Activated CD8-positive, alpha-beta memory T cell treated with anti-CD3 and anti-CD28 coated beads for 1 hour (primary cell): ENCODE results near the gene TAS2R41.
"Not testable (repeated sequence)": the region's sequence is repeated elsewhere in the genome, so short reads cannot be mapped to it uniquely, and the experiment has no call there.

Experiments used
- DNase-seq, 2 donors: peaks; one replicate each; pipeline ENCODE4 v3.0.0-alpha.2; 2020; ENCODE audit warnings: low read depth in 1 of 2; ENCODE audit errors: extremely low read depth in 1 of 2

TAS2R41 gene

DNA sequence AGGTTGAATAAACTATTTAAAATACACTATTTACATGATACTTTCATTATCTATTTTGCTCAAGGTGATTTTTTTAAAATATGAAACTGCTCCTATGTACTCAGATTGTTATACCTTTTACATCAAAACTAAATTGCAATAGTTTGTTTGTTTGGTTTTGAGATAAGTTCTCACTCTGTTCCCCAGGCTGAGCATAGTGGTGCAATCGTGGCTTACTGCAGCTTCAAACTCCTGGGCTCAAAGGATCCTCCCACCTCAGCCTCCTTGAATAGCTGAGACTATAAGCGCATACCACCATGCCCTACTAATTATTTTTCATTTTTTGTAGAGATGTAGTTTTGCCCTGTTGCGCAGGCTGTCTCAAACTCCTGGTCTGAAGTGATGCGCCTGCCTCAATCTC is 21.7 kb upstream of the TAS2R41 start:
- DNase-seq, result no peak

DNA sequence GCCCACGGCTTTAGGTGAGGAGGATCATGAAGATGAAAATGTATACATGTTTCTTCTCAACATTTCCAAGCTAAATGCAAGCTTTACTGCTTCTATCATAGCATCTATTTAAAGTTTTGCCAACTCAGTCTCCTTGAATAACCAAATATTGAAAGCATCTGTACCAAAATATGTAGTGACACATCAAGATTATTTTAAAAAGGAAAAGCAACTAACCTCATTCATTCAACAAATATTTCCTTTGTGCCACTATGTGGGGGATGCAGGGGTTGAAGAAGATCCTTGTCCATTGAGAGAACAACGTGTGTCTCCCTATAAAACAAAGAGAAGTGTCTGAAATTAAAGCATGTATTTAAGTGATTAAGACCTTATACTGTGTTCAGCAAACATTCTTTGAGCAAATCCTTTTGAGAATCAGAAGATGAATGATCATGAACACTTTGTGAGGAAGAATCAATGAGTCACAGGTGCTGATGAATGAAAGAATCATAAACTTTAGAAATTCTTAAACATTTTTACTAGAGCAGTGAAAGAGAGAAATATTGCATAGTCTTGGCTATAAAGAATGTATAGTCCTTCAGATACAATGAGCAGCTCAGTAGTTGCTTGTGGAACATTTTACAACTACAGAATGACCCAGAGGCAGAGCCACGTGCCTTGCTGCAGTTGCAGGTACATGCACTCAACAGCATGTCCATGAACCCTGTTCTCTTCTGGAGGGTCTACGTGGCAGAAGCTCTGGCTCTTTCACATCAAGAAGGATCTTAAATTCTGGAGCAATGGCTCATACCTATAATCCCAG is 20.5 kb upstream of the TAS2R41 start:
- DNase-seq, result no peak

DNA sequence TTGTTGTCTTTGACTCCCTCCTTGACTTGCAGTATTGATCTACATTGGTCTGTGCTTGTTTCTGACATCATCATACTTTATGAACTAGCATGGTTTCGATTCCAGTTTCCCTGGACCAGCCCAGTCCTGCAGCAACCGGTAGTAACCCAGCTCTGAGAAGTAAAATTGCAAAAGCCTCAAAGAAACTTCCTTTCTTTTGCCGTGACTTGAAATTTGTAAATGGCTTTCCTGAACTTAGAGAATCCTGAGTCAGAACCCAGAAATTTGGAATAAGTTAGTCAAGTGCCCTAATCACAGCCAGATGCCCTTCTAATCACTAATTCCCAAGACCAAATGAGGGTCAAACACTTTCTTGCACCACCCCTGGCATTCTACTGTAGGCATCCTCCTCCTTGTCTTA is 19.4 kb upstream of the TAS2R41 start:
- no peak for DNase-seq

DNA sequence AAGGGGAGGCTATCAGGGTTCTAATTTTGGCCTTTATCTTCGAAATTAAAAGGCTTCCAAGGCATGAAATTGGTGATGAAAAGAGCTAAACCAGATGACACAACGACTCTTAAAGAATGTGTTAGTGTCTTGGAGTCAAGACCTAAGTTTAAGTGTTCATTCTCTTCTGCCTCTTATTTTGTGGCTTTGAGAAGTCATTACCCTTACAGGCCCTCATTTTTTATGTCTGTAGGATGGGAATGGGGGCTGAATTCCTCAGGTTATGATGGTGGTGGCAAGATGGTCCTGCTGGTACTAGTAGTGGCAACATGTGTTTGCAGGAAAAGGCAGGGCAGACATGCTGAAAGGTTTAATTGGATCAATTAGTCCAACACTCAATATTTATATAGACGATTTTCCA is 19.0 kb upstream of the TAS2R41 start:
- DNase-seq, result no peak

DNA sequence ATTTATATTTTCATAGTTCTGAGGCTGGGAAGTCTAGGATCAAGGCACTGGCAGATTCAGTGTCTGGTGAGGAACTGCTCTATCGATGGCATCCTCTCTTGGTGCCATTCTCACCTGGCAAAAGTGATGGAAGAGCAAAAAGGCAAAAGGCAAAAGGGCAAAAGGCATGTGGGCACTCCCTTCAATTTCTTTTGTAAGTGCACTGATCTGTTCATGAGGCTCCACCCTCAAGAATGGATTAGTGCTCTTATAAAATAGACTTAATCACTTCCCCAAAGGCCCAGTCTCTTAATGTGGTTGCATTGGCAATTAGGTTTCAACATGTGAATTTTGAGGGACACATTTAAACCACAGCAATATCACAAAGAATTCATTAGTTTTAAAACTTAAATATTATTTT is 18.3 kb upstream of the TAS2R41 start:
- DNase-seq, result no peak

DNA sequence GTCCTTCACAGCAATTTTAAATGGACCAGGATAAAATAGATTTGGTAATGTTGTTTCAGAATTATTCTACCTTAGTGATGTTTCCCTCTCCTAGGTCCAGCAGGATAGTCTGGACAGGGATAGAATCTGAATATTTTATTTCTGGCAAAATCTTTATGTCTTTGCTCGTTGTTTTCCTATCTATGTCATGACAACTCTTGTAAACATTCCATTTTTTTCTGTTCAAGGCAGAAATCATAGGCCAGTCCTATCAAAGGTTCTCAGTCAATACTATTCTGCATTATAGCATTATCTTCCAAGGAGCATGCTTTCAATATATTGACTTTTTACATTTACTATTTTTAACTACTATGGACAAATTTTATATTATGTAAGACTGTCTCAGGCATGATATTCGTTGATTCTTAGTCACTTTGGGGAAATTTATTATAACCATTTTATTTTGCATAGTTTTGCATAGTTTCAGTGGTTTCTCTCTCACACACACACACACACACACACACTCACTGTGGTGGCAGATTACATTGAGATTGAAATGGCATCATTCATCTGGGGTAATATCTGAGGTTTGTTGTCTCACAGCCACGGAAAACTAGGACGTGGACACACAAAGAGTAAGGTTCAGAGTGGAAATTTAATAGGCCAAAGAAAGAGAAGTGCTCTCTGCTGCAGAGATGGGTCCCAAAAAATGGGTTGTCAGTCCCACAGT is 17.2 kb upstream of the TAS2R41 start:
- no peak for DNase-seq

DNA sequence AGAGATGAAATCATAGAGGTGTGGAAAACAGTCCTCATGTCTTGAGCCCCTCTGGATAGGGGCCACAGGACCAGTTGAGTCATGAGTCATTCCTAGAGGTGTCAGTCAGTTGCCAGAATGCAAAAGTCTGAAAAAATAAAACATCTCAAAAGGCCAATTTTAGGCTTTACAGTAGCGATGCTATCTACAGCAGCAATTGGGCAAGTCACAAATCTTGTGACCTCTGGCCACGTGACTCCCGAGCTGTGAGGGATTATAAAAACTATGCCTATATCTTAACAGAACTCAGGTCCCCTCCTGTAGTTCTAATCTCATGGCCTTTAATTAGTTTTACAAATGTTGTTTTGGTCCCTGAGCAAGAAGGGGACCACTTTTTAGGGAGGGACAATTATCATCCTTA is 15.6 kb upstream of the TAS2R41 start:
- DNase-seq, result no peak

DNA sequence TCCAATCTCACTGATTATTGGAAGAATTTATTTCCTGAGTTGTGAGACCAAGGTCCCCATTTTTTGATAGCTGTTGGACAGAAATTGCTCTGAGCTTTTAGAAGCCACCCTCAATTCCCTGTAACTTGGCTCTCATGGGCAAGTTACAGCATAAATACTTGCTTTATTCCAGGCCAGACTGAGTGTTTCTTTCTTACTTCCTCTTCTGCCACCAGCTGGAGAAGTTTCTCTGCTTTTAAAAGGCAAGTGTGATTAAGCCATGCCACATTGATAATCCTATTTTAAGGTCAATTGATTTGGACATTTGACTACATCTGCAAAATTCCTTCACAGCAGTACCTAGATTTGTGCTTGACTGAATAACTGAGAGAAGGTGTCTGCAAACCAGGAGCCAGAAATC is 14.1 kb upstream of the TAS2R41 start:
- no peak for DNase-seq

DNA sequence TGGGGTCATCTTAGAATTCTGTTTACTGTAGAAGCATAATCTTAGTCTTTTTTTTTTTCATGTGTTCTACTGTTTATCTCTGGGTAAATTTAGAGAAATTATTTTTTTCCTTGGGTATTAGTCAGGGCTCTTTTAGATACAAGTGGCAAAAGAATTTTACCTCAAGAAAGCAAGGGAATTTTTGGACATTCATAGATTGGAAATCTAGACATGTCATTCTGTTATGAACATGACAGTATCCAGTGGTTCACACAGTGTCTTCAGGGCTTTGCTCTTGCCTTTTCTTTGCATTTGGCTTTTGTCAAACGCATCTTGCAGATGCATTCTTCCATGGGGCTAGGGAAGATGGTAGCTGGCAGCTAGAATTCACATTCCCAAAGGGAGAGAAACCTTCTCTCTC is 13.7 kb upstream of the TAS2R41 start:
- no peak for DNase-seq

DNA sequence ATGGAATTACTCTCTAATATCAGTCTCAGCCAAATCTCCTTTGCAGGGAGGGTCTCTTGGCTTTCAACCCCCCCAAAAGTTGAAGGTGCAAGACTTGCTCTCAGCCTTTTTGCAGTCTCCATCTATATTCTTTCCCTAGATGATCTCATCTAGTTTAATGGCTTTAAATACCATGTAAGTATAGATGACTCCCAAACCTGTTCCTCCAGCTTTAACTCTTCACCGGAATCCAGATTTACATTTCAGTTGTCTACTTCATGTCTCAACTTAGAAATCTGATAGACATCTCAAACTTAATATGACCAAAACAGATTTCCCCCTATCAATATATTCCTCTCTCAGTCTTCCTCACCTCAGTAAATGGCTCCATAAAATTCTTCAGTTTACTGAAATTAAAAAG is 9.9 kb upstream of the TAS2R41 start:
- no peak for DNase-seq

DNA sequence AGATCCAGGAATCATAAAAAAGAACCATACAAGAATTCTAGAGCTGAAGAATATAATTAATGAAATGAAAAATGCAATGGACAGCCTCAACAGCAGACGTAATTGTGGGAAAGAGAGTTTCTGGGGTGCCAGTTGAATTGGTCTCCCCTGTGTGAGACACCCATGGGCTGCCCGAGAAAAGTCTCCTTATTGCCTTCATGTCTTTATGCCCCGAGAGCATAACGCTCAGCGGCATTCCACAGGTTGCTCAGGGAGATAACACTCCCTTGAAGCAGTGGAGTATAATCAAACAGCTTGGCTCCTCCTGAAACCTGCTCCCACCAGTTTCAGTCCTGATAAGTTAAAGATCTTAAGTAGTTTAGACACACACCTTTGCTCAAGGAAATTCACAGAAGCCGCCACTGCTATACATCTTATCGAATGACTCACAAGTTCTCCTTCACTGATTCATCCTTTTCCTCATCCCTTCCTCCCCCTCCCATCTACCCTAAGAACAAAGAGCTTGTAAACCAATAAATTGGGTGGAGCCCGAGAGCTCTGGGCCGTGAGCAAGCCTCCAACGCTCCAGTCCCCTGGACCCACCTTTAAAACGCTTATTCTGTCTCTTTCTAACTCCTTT is 5.5 kb upstream of the TAS2R41 start:
- DNase-seq, result not testable (repeated sequence)

DNA sequence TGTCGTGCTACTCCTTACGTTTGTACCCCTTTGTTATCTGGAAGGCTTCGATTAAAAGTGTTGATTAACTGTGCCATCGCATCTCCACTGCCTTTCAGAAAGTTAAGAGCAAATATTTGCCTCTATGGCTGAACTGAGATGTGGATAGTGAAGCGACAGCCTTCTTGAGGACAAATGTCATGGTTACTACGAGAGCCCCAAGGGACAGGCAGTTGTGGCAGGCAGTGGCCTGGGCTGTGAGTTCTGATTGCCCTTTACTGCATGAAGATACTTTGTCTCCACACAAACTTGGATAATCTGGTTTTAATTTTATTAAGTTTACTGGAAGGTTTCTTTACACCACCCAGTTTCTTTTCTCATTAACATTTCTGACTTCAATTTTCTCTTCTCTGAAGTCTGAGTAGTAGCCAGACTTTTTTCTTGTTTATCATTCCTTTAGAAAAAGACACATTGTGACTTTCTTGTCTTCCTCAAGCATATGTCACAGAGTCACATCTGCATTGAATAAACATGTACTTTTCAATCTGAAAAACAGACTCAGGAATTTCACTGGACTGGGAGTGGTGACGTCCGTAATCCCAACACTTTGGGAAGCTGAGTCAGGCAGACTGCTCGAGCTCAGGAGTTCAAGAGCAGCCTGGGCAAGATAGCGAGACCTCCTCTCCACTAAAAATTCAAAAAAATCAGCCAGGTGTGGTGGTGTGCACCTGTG is 1.5 kb downstream of the TAS2R41 start:
- DNase-seq, result no peak

DNA sequence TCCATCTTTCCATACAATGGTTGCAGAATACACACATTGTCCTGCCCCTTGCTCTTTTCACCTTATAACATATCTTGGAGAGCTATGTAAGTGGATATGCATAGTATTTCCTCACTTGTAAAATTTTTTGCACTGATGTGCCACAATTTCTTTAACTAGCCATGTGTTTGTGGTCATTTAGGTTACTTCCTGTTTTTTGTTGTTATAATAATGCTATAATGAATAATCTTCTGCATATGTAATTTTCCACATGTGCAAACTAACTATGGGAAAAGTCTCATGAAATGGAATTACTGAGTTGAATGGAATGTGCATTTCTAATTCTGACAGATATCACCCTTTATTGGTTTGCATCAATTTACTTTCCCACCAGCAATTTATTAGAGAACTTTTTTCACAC is 2.8 kb downstream of the TAS2R41 start:
- DNase-seq, result no peak

DNA sequence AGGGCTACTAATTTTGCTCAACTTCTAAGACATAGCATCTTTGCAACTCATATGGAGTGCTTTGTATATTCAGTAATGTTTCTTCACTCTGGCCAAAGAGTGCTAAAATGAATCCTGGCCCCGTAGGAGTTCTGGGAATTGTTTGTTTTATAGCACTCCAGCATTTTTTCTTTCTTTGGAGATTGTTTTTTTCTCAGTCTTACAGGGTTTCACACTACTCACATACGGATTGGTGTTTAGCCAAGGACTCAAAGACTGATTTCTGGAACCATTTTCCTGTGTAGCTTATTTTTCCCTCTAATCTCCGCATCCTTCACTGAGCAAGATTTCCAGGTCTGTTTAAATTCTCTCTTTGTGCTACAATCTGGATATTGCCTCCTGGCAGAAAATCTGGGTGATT is 6.4 kb downstream of the TAS2R41 start:
- DNase-seq, result no peak

DNA sequence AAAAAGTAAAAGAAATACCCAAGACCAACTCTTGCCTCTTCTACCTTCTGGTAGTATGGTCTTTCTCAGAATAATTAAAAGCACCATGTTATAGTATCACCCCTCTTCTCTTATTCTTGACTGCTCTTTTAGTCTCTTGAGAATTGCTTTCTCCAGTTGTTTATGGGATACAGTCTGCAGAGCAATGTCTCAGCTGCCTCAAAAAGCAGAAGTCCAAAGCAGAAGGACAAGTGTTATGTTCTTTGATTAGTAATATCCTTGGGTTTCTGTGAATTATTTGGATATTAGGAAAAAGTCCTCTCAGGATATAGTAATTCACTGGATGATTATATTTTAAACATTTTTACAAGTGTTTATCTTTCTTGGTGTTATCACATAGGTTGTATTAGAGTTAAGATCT is 7.4 kb downstream of the TAS2R41 start:
- no peak for DNase-seq

DNA sequence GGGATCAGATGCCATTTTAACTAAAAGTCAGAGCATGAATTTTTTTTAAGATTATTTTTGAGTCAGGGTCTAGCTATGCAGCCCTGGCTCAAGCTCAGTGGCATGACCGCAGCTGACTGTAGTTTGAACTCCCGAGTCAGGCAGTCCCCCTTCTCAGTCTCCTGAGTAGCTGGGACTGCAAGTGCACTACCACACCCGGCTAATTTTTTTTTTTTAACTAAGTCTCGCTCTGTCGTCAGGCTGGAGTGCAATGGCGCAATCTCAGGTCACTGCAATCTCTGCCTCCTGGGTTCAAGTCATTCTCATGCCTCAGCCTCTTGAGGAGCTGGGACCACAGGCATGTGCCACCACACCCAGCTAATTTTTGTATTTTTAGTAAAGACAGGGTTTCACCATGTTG is 7.8 kb downstream of the TAS2R41 start:
- no peak for DNase-seq

DNA sequence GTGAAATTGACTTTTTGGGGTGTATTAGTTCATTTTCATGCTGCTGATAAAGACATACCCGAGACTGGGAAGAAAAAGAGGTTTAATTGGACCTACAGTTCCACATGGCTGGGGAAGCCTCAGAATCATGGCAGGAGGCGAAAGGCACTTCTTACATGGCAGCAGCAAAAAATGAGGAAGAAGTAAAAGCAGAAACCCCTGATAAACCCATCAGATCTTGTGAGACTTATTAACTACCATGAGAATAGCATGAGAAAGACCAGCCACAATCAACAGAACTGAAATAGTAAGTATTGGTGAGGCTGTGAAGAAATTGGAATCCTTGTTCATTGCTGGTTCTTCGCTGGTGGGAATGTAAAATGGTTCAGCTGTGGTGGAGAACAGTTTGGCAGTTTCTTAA is 8.6 kb downstream of the TAS2R41 start:
- DNase-seq, result not testable (repeated sequence)

DNA sequence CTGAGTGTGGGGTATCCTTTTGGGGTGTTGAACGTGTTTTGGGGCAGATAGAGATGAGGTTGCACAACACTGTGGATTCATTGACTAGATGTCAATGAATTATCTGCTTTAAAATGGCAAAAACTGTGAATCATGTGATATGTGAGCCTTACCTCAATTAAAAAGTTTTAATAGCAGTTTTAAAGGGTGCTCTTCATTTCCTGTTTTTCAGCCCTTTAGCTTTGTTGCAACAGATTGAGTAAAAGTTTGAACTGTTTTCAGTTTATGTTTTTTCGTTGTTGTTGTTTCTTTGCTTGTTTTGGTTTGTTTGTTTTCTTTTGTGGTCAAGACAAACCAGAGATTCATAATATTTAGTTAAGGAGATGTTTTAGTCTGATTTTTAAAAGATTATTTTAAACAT is 9.4 kb downstream of the TAS2R41 start:
- DNase-seq, result no peak

DNA sequence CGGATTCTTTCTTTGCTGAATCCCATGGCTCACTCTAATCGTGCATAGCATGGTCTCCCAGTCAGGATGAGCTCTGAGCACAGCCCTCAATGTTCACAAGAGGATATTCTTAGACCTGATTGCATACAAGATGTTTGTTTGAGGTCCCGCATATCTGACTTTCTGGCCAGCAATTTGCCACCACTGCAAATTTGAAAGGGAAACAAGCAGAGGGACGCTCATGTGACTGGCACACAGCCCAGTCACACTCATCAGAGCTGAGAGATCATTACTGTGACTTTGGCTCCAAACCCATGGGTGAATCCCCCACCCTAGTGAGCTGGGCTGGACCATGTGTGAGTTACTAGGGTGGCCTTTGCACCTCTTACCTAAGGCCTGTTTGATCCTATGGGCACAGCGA is 9.9 kb downstream of the TAS2R41 start:
- no peak for DNase-seq

DNA sequence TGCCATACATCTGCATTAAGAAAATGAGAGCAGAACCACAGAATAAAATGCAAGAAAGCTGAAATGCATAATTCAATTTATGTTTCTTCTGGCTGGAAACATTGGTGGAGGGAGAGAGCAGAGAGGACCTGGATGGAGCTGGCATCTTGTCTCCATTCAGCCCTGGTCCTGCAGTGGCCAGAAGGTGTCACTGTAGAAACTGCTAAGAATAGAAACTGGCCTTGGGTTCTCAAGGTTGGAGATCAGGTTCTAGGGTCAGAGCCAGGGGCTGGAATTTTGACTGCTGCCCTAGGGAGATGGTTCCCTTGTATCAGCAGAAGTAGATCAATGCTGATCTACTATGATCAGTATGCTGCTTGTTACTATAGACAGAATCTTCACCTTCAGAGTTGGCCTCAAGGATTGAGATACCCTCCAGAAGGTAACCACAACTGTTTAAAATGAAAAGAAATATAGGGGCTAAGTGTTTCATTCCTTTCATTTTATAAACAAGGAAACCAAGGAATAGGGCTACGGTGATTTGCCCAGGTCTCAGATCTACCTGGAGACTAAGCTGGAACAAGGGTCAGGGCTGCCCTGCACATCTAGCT is 13.1 kb downstream of the TAS2R41 start:
- DNase-seq, result no peak

DNA sequence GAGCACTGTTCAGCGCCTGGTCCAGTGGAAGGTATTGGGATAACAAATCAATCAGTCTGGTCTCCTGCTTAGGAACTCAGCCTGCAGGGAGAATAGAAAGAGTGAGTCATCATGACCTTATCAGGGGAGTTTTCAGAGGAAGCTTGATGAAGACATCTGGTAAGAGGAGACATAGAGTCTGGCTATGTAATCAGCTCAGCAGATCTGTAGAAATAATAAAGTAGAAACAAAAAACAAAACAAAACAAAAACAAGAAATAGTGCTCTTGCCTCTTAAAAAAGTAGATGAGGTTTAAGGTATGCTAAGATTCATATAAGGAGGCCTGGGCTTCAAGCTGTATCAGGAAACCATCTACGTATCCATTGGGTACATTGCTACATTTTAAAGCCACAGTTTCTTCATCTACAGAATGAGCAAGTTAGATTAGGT is 14.4 kb downstream of the TAS2R41 start:
- no peak for DNase-seq
